ENCODE results near the gene ITGAD. TPM values are rescaled to one million over a fixed set of nuclear protein-coding genes. Genes with fewer than 3 reads are reported as not detected.

Gene ITGAD
- total RNA-seq, 1 experiment from 2014 or later: 0.05 TPM

GRCh38 chr16:31458844-31459686 lies 65.9 kb downstream of the ITGAD start, which contains the start of gene ARMC5:
TSS of gene ARMC5 (plus strand) at chr16:31459501. CDS start at chr16:31459525, 24 bp downstream.
- peak; percentile 98 for DNase-seq (ENCODE audit: low read depth)

GRCh38 chr16:31459687-31460581 lies 66.8 kb downstream of the ITGAD start:
- peak; percentile 98 for DNase-seq (ENCODE audit: low read depth)

- DNase-seq (ENCODE audit: low read depth): peak; percentile 58
These were observed 67.5 kb downstream of the ITGAD start for GRCh38 chr16:31460582-31461002.

- no peak for DNase-seq (ENCODE audit: low read depth)
These were observed 68.2 kb downstream of the ITGAD start for GRCh38 chr16:31461201-31461920.

- DNase-seq (ENCODE audit: low read depth): no peak
These were observed 69.0 kb downstream of the ITGAD start for GRCh38 chr16:31461921-31462804.

- DNase-seq (ENCODE audit: low read depth): no peak
These were observed 71.2 kb downstream of the ITGAD start for GRCh38 chr16:31464348-31464769.

- DNase-seq (ENCODE audit: low read depth): no peak
These were observed 71.7 kb downstream of the ITGAD start for GRCh38 chr16:31464781-31465260.

- no peak for DNase-seq (ENCODE audit: low read depth)
These were observed 72.7 kb downstream of the ITGAD start for GRCh38 chr16:31465788-31466370.

GRCh38 chr16:31466381-31466841 lies 73.3 kb downstream of the ITGAD start:
- no peak for DNase-seq (ENCODE audit: low read depth)

GRCh38 chr16:31467151-31467773 lies 74.1 kb downstream of the ITGAD start:
- peak; percentile 51 for DNase-seq (ENCODE audit: low read depth)

- DNase-seq (ENCODE audit: low read depth): no peak
These were observed 74.7 kb downstream of the ITGAD start for GRCh38 chr16:31467858-31468257.

- DNase-seq (ENCODE audit: low read depth): no peak
These were observed 77.5 kb downstream of the ITGAD start for GRCh38 chr16:31470615-31471014.

- DNase-seq (ENCODE audit: low read depth): no peak
These were observed 78.2 kb downstream of the ITGAD start for GRCh38 chr16:31471241-31471874.

GRCh38 chr16:31471875-31472708 lies 79.0 kb downstream of the ITGAD start, which contains the start of gene TGFB1I1:
TSS of gene TGFB1I1 (plus strand) at chr16:31472152. CDS start at chr16:31472189, 37 bp downstream.
- DNase-seq (ENCODE audit: low read depth): peak; percentile 73

- peak; percentile 54 for DNase-seq (ENCODE audit: low read depth)
These were observed 79.6 kb downstream of the ITGAD start for GRCh38 chr16:31472709-31473203.

GRCh38 chr16:31473264-31473984 lies 80.3 kb downstream of the ITGAD start:
- DNase-seq (ENCODE audit: low read depth): no peak

- no peak for DNase-seq (ENCODE audit: low read depth)
These were observed 81.1 kb downstream of the ITGAD start for GRCh38 chr16:31474173-31474714.
